KG1 (cell line): ENCODE data around the gene C12orf56.
"Not testable (repeated sequence)": the region's sequence is repeated elsewhere in the genome, so short reads cannot be mapped to it uniquely, and the experiment has no call there.

Source experiments
- DNase-seq: peaks from one replicate; lab custom pipeline; 2025; lab: John Stamatoyannopoulos, UW

The C12orf56 gene

DNA sequence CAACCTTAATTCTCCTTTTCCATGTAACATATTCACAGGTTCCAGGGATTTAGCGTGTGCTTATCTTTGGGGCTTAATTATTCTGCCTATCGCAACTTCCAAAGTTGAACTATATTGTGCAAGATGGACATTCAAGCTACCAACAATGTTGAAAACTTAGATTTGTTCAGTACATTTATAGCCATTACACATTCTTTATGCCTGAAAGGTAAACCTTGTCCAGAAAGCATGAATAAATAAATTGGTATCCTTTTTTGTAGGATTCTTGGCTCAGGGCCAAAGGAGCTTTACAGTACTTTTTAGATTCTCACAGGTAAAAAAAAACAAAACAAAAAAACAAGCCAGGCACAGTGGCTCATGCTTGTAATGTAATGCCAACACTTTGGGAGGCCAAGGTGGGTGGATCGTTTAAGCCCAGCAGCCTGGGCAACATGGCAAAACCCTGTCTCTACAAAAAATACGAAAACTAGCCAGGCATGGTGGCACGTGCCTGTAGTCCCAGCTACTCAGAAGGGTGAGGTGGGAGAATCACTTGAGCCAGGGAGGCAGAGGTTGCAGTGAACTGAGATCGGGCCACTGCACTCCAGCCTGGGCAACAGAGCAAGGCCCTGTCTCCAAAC is 3.3 kb downstream of the C12orf56 start:
- DNase-seq: no peak

DNA sequence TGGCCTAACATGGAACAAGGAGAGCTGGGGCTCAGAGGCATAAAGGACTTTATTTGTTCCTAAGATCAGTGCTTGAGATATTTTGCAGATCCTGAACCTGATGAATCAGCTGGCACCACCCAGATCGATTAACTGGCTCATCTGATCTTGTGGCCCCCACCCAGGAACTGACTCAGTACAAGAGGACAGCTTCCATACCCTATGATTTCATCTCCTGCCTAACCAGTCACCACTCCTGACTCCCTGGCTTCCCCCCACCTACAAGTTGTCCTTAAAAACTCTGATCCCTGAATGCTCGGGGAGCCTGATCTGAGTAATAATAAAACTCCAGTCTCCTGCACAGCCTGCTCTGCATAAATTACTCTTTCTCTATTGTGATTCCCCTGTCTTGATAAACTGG is 5.1 kb downstream of the C12orf56 start:
- no peak for DNase-seq

DNA sequence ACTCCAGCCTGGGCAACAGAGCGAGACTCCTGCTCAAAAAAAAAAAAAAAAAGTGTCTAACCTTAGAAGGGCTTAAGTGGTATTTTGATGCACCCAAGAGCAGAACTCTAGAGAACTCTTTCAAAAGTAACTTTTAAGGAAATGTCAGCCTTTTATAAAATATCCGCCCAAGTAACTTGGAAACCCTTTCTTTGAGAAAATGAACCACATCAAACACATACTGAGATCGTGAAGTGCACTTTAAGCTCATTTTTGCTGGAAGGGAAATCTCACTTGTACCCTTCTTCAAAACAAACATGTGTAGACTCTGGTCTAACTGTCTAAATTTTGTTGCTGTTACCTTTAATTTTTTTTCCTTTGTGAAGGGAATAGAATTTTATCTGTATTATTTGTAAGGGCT is 5.5 kb downstream of the C12orf56 start:
- no peak for DNase-seq

DNA sequence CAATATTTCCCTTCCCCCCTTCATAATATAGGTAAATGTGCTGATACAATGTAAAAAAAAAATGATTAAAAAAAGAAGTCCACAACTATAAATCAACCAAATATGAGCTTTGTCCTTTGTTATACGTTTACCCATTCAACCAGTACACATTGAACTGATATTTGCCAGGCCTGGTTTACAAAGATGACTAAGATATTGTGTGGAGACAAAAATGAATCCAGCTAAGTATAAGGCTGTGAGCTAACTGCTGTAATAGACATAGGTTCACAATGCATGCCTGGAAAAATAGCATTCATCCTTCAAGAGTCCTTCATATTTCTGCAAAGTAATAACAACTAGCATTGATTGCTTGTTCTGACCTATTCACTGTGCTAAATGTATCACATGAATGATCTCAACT is 6.9 kb downstream of the C12orf56 start:
- no peak for DNase-seq

DNA sequence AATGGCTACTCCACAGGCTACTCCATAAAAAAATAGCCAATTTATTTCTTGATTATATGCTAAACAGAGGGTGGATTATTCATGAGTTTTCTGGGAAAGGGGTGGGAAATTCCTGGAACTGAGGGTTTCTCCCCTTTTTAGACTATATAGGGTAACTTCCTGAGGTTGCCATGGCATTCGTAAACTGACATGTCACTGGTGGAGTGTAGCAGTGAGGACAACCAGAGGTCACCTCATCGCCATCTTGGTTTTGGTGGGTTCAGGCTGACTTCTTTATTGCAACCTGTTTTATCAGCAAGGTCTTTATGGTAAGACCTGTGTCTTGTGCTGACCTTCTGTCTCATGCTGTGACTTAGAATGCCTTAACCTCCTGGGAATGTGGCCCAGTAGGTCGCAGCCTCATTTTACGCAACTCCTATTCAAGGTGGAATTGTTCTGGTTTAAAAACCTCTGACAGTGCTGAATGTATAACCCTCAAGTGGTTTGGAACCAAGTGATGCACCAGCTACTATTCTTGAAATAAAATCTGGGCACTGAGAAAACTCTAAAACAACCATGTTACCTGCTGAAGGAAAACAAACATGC is 27.7 kb downstream of the C12orf56 start:
- DNase-seq: no peak

DNA sequence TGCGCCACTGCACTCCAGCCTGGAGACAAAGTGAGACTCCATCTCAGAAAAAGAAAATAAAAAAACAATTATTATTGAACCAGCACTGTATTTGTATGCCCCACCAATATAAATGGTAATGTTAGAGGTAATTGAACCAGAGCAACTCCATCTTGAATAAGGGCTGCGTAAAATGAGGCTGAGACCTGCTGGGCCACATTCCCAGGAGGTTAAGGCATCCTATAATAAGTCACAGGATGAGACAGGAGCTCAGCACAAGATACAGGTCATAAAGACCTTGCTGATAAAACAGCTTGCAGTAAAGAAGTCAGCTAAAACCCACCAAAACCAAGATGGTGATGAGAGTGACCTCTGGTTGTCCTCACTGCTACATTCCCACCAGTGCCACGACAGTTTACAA is 29.4 kb downstream of the C12orf56 start:
- DNase-seq: not testable (repeated sequence)

DNA sequence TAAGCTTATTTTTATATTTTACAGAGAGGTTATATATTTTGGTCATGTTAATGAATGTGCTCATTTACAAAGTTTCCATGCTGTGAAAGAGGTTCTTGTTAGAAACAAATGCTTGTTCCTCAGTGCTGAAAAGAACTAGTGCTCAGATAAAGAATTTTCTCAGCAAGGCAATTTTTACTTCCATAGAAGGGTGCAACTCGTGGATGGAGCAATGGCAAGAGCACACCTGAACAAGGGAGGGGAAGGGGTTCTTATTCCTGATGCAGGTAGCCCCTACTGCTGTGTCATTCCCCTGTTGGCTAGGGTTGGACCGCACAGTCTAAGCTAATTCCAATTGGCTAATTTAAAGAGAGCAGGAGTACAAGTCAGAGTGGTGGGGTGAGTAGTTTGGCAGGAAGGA is 34.3 kb downstream of the C12orf56 start:
- DNase-seq: not testable (repeated sequence)

DNA sequence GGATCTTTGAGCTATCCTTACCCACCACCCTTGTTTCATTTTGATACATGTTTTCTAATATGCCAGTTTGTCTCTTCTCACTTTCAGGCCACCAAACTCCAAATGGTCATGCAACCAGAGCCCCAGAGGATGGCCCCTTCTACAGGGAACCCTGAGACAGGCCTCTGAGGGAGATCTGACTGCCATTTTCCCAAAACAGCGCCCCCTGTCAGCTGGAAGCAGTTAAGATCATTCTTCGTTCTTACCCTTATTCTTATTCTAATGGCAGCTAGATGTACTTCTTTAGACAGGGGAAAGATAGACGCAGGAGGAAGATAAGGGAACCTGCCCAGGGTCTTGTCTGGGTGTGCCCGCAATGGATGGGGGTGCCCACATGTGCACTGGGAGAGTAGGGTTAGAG is 38.4 kb downstream of the C12orf56 start:
- DNase-seq: no peak

DNA sequence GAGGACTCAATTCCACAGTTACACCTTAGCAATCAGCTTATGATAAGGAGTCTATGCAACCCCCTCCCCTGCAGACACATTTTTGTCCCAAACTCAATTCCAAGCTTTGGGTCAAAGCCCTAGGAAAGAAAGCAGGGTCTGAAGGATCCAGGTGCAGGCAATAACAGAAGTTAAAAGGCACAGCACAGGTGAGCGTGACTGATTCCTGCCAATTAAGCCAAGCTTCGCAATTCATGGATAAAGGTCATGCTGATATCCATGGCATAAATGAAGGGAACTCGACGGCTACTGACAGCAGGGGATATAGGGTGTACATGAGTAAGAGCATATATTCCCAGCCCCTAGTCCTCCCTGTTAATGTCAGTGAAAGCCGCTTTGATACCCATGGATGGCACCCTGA is 39.3 kb downstream of the C12orf56 start:
- DNase-seq: no peak

DNA sequence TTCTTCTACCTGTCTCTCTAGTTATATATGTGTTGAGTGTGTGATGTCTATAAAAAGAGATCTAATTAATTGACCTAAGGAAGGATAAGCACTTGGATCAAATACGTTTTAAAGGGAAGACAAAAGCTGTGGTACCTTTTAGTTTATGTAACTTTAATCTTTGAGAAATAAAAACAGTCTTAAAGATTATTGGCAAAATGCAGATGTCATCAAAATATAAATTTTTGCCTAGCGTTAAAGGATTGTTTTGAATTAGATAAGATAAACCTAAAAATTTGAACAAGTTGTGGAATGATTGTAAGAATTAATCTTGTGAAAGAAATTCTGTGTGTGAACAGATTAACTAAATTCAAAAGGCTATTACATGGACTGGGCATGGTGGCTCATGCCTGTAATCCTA is 42.9 kb downstream of the C12orf56 start:
- no peak for DNase-seq

DNA sequence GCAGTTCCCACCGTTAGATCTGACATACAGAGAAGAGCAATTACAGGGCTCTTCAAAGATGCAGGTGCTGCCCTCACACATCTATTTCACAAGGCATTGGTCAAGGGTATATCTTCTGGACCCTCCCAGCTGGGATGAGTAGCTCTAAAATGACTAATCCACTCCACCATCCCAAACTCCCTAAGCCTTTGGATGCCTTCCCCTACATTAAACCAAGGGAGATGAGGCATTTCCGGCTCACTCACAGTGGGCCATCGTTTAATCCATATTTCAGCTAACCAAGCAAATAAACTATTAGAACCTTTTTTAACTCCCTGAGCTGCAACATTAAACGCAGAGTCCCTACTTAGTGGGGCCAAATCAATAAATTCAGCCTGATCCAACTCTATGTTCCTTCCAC is 45.9 kb downstream of the C12orf56 start:
- not testable (repeated sequence) for DNase-seq

DNA sequence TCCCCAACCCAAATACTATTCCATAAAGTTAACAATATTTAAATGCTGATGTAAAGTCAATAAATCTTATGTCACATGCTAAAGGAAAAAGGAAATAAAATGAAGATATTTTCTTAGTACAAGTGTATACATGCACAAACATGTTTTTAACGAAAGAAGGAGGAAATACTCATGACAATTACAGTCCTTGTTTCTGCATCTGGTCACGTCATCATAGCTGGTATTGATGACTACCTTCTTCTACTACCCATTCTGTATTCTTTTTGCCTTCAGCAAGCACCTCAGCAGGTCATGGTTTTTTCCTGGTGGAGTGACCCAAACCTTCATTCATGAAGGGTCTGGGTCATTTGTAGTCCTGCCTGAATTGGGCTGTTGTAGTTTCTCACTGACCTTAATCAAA is 50.0 kb downstream of the C12orf56 start:
- DNase-seq: not testable (repeated sequence)

DNA sequence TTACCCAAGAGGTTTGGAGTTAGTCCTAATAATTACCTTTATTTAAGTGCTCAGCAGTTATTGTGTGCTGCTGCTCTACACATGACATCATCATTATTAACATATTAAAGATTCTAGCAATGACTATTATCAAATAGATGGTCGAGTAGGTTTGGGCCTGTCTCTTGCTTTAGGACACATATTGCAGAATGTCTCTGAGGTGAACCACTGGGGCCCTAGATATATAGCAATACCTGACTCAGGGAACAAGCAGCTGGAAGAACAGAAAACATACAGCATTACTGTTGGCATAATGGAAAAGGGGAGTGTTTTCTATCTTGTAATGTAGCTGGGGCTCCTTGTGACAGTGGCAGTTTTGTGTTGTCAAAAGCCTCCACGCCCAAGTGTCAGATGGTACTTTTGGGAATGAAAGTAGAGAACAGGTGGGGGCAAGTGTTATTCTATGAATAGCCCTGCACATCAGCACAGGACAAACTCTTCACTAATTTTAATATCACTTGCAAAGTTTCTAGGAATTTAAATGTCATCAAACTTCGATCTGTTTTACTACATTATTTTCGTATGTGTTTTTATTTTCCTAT is 54.6 kb downstream of the C12orf56 start:
- DNase-seq: no peak

DNA sequence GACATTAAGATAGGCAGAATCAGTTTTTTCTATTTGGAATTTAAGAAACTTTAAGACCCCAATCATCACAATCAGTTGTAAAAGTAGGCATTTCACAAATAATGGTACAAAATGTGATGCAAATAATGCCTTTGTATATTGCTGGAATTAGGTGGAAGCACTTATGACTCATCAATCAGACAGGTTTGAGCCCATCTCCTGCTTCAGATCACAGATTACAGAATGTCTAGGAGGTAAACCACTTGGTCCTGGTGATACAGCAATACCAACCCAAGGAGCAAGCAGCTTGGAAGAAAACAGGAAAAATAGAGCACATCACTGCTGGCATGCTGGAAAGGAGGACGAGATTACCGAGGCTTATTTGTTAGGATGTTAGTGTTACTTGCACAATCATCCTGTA is 57.6 kb downstream of the C12orf56 start:
- no peak for DNase-seq

DNA sequence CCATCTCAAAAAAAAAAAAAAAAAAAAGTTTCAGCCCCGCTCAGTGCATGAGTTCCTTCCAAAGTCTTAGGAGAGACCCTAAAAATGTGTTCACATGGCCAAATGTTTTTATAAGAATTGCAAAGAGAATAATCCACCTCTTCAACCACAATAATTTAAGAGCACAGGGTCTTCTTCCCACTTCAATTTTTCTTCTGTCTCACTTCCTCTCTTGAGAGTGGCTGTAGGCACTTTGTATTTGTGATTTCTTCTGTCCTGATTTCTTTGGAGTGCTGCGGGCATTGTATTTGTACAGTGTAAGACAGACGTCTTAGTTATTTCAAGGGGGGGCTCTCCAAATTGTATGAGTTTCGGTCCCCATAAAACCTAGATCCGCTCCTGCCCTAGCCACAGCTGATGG is 58.3 kb downstream of the C12orf56 start:
- DNase-seq: no peak

DNA sequence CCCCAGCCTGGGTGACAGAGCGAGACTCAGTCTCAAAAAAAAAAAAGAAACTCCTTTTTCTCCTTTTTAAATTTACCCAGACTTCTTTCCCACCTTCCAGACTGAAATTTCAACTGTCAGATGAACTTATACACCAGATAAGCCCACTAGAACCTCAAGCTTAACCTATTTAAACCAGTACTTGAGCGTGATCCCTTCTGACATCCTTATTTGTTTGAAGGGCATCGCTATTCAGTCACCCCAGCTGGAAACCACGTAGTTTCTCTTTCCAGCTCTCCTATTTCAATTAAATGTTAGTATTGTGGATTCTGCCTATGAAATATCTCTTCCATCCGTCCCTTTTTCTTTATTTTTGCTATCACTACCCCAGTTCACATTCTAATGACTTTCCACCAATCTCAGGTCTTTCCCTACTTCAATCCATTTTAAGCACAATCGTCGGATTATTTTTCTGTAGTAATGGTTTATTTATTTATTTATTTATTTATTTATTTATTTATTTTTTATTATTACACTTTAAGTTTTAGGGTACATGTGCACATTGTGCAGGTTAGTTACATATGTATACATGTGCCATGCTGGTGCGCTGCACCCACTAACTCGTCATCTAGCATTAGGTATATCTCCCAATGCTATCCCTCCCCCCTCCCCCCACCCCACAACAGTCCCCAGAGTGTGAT is 61.4 kb downstream of the C12orf56 start:
- DNase-seq: not testable (repeated sequence)

DNA sequence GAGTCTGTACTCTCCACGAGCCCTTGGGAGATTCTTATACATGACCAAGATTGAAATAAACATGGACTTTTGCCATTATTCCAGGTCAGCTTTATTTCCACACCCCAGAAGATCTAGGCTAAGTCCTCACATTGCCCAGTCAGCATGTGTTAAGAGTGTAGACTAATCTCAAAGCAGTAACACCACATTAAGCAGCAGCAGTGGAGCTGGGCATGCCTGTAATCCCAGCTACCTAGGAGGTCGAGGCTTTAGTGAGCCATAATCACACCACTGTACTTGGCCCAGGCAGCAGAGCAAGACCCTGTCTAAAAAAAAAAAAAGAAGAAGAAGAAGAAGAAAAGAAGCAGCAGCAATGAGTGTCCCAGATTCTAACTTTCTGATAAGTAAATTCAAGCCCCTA is 65.5 kb downstream of the C12orf56 start:
- DNase-seq: no peak

DNA sequence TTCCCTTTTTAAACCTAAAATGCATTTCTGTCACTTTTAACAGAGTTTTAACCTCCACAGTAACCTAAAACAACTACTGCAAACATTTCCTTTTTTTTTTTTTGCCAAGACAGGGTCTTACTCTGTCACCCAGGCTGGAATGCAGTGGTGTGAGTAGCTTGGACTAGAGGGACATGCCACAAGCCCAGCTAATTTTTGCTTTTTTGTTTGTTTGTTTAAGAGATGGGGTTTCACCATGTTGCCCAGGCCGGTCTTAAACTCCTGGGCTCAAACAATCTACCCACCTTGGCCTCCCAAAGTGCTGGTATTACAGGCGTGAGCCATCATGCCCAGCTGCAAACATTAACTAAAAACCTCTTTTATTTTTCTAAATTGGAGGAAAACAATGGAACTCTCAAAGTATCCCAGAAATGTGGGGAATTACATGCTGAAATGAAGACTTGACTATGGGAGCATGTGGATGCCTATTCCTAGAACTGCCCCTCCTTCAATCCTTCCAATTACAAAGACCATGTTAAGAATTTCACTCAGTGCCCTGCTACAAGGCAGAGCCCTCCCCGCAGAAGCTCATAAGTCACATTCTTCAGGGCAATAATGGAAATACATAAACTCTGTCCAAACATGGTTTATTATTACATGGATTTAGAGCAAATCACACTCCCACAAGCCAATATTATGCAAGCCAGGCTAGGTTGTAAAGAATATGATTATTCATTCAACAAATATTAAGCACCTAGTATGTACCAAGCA is 66.9 kb downstream of the C12orf56 start:
- DNase-seq: no peak

DNA sequence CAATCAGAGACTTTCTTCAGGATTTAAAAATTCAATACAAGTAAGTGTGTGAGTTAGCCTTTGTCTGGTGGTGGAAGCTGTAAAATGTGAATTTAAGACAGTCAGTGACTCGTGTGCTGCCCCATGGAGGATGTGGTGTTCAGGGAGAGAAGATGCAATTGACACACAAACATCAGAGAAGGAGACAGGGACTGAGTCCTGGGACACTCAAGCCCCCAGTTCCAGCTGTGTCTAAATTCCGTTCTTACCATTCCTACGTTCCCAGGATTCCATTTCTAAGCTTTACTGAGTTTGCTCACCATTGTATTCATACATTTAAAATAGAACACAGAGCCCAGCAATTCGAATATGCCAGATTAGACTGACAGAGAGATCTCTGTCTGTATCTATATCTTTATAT is 67.6 kb downstream of the C12orf56 start:
- no peak for DNase-seq

DNA sequence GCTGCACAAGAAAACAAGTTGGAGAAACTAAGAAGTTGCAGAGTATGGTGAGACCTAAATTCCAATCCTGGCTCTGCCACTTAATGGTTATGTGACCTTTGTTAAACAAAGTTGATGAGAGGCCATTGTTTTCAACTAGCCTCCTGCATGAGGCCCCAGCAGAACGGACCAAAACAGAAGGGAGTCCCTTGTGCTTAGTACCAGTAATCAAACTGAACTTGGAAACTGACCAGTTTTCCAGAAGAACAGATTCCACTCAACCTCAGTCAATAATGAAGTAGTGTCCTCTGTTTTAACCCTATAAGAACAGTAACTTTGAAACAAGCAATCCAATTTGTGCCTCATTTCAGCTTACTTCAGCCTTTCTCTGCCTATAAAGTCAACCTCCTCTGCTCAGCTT is 69.9 kb downstream of the C12orf56 start:
- DNase-seq: no peak

DNA sequence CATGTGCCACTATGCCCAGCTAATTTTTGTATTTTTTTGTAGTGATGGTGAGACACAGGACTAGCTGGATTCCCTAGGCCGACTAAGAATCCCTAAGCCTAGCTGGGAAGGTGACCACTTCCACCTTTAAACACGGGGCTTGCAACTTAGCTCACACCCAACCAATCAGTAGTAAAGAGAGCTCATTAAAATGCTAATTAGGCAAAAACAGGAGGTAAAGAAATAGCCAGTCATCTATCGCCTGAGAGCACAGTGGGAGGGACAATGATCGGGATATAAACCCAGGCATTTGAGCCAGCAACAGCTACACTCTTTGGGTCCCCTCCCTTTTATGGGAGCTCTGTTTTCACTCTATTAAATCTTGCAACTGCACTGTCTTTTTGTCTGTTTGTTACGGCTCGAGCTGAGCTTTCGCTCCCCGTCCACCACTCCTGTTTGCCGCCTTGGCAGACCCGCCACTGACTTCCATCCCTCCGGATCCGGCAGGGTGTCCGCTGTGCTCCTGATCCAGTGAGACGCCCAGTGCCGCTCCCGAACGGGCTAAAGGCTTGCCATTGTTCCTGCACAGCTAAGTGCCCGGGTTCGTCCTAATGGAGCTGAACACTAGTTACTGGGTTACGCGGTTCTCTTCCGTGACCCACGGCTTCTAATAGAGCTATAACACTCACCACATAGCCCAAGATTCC is 70.9 kb downstream of the C12orf56 start:
- not testable (repeated sequence) for DNase-seq

DNA sequence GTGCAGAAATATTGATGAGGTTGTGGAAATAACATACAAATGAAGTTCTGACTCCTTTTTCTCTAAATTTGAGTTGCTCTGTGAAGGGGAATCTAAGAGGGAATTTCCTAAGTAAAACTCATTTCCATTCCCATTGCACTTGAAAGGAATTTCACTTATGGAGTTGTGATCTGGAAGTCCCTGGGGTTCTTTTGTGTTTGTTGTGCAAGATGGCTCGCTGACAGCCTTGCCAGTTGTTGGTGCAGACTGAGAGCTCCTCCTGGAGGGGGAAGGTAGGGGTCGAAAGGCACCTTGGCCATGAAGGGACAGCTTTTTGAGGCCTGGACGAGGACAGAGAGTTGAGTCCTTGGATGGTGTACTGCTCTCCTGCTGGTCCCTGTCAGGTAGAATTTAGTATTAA is 72.0 kb downstream of the C12orf56 start:
- no peak for DNase-seq
